Fibroblast of lung (primary cell): Measurements from ENCODE around the gene KREMEN1. TPM values are rescaled to one million over a fixed set of nuclear protein-coding genes. Genes with fewer than 3 reads are reported as not detected.

Experiments used
- DNase-seq, 2 donors: peaks; one replicate each; pipeline versions ENCODE4 v3.0.0 to v3.0.0-alpha.2; 2010; ENCODE audit warnings: low read depth in 2 of 2
- H2AFZ ChIP-seq: 2 replicates; pipeline ENCODE4 v1.5.1; 2012; ENCODE audit warnings: low read length, control low read depth, inconsistent platforms
- H3K27ac ChIP-seq: 2 replicates; pipeline ENCODE4 v1.5.1; 2011; ENCODE audit warnings: low read length, control low read depth; ENCODE audit not compliant: insufficient read depth
- H3K27me3 ChIP-seq: 2 replicates; pipeline ENCODE4 v1.5.1; 2011; ENCODE audit warnings: mild to moderate bottlenecking, low read length; ENCODE audit not compliant: control insufficient read depth, insufficient read depth
- H3K36me3 ChIP-seq: 2 replicates; pipeline ENCODE4 v1.5.1; 2011; ENCODE audit warnings: low read length; ENCODE audit not compliant: control insufficient read depth, insufficient read depth
- H3K4me1 ChIP-seq: 2 replicates; pipeline ENCODE4 v1.5.1; 2011; ENCODE audit warnings: low read length; ENCODE audit not compliant: control insufficient read depth, insufficient read depth; ENCODE audit errors: extremely low read depth
- H3K4me2 ChIP-seq: 2 replicates; pipeline ENCODE4 v1.5.1; 2011; ENCODE audit warnings: low read length, control low read depth; ENCODE audit not compliant: insufficient read depth; ENCODE audit errors: extremely low read depth
- H3K4me3 ChIP-seq, 4 experiments: fragments of 200-600 bp in 1 of 4; sonication (generic) in 1 of 4; replicated peaks in 1 of 4; 2 replicates each; pipeline ENCODE4 v1.5.1; 2011 to 2016; ENCODE audit warnings: low read length in 4 of 4, low read depth in 3 of 4, mild to moderate bottlenecking in 3 of 4, control low read depth in 2 of 4, inconsistent platforms in 1 of 4, mixed read lengths in 1 of 4; ENCODE audit not compliant: insufficient read depth in 1 of 4; ENCODE audit errors: control extremely low read depth in 1 of 4
- H3K79me2 ChIP-seq: 2 replicates; pipeline ENCODE4 v1.5.1; 2012; ENCODE audit warnings: mild to moderate bottlenecking, low read length, inconsistent platforms; ENCODE audit not compliant: control insufficient read depth, insufficient read depth
- H3K9ac ChIP-seq: 2 replicates; pipeline ENCODE4 v1.5.1; 2011; ENCODE audit warnings: mild to moderate bottlenecking, low read length, control low read depth; ENCODE audit not compliant: insufficient read depth
- H3K9me3 ChIP-seq: 2 replicates; pipeline ENCODE4 v1.5.1; 2012; ENCODE audit warnings: low read depth, low read length; ENCODE audit not compliant: control insufficient read depth, insufficient read depth
- H4K20me1 ChIP-seq: 2 replicates; pipeline ENCODE4 v1.5.1; 2011; ENCODE audit warnings: low read length; ENCODE audit not compliant: control insufficient read depth, insufficient read depth; ENCODE audit errors: extremely low read depth
- CTCF ChIP-seq, 2 donors: IDR thresholded peaks in 1 of 2; conservative IDR thresholded peaks in 1 of 2; 1 replicate in 1 of 2; 2 replicates in 1 of 2; pipeline ENCODE4 v1.5.1; 2011 to 2012; ENCODE audit warnings: low read length in 2 of 2, control low read depth in 1 of 2, inconsistent platforms in 1 of 2, low read depth in 1 of 2, mild to moderate bottlenecking in 1 of 2
- EZH2 ChIP-seq: IDR thresholded peaks from 2 replicates; pipeline ENCODE4 v1.5.1; 2012; ENCODE audit warnings: low read length, control low read depth, mild to moderate bottlenecking; ENCODE audit errors: missing control alignments
- polyA plus RNA-seq, 2 donors: library from polyadenylated mRNA; depleted of rRNA in 1 of 2; stranded (reverse) in 1 of 2; unstranded in 1 of 2; fragments of >200 nt; gene quantifications; 2 replicates each; pipeline ENCODE4 v1.2.1, GENCODE V29; 2011 to 2012; ENCODE audit warnings: missing spikeins in 1 of 2
- total RNA-seq: library from RNA; depleted of rRNA; stranded (reverse); fragments of >200 nt; gene quantifications from 2 replicates; pipeline ENCODE4 v1.2.1, GENCODE V29; 2014

KREMEN1 gene
- total and polyA plus RNA-seq, 2 donors (not counting 1 experiment from before 2014, with no cell fraction given) = 7.0 to 12.9 TPM

GRCh38 chr22:29079218-29079901 is 6.5 kb downstream of the KREMEN1 start:
- Histone ChIP-seq H3K4me3 (no peak overlapping the region), H2AFZ (no peak overlapping the region), H3K27me3 (no peaks in the 10 kb centered on the region), H3K4me1 (peaks cover 2% of the 10 kb centered on the region), H3K9ac (no peak overlapping the region), H3K4me2 (no peak overlapping the region), H3K27ac (no peak overlapping the region), H3K9me3 (no peaks in the 10 kb centered on the region), H3K79me2 (no peaks in the 10 kb centered on the region), H4K20me1 (no peaks in the 10 kb centered on the region), H3K36me3 (no peaks in the 10 kb centered on the region)
- TF ChIP-seq EZH2 = no peak
- no peak for TF ChIP-seq CTCF (conservative IDR thresholded peaks at IDR 0.05 in 1 of 2, IDR thresholded peaks at IDR 0.05 in 1 of 2; ENCODE audit: low read depth in 1 of 2, low read length in 2 of 2)
- peak in 1 of 2 donors; percentile 36 for DNase-seq

GRCh38 chr22:29080106-29080975 is 7.5 kb downstream of the KREMEN1 start:
- H4K20me1 ChIP-seq = no peaks in the 10 kb centered on the region
- no peaks in the 10 kb centered on the region for H3K9me3 ChIP-seq
- no peaks in the 10 kb centered on the region for H3K36me3 ChIP-seq
- no peak for DNase-seq
- H3K4me1 ChIP-seq = peaks cover 3% of the 10 kb centered on the region
- no peak overlapping the region for H3K4me3 ChIP-seq
- TF ChIP-seq CTCF (conservative IDR thresholded peaks at IDR 0.05 in 1 of 2, IDR thresholded peaks at IDR 0.05 in 1 of 2; ENCODE audit: low read depth in 1 of 2, low read length in 2 of 2) (no peak), EZH2 (no peak)
- H3K4me2 ChIP-seq = no peak overlapping the region
- no peaks in the 10 kb centered on the region for H3K79me2 ChIP-seq
- no peak overlapping the region for H2AFZ ChIP-seq
- H3K27ac ChIP-seq = no peak overlapping the region
- H3K27me3 ChIP-seq = no peaks in the 10 kb centered on the region
- H3K9ac ChIP-seq = no peak overlapping the region

GRCh38 chr22:29081517-29082236 is 8.8 kb downstream of the KREMEN1 start:
- H3K79me2 ChIP-seq = no peaks in the 10 kb centered on the region
- H3K27me3 ChIP-seq = no peaks in the 10 kb centered on the region
- no peak overlapping the region for H3K27ac ChIP-seq
- DNase-seq = no peak
- H3K36me3 ChIP-seq = no peaks in the 10 kb centered on the region
- H2AFZ ChIP-seq = no peak overlapping the region
- no peaks in the 10 kb centered on the region for H4K20me1 ChIP-seq
- H3K4me2 ChIP-seq = no peak overlapping the region
- TF ChIP-seq CTCF (conservative IDR thresholded peaks at IDR 0.05 in 1 of 2, IDR thresholded peaks at IDR 0.05 in 1 of 2; ENCODE audit: low read depth in 1 of 2, low read length in 2 of 2) (no peak), EZH2 (no peak)
- peaks cover 3% of the 10 kb centered on the region for H3K4me1 ChIP-seq
- H3K9ac ChIP-seq = no peak overlapping the region
- H3K9me3 ChIP-seq = no peaks in the 10 kb centered on the region
- H3K4me3 ChIP-seq = no peak overlapping the region
